ENCODE results near the gene GLDC.

DNA sequence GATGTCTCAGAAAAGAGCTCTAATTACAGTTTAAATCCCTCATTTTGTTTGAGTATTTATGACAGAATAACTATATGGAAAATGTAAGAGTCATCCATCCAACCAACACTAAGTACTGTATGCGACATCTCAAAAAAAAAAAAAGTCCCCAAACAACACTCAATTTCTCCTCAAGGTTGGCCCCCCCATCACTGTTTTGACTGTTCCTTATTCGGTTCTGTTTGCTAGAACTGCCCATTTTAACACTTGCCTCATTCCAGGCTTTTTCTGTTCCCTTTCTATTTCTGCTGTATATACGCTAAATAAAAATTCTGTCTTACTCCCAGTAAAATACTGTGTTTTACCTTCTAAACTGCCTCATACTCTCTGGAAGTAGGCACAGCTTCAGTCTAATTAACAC, 25.2 kb downstream of the GLDC start:
- TF ChIP-seq, protein P1, sequence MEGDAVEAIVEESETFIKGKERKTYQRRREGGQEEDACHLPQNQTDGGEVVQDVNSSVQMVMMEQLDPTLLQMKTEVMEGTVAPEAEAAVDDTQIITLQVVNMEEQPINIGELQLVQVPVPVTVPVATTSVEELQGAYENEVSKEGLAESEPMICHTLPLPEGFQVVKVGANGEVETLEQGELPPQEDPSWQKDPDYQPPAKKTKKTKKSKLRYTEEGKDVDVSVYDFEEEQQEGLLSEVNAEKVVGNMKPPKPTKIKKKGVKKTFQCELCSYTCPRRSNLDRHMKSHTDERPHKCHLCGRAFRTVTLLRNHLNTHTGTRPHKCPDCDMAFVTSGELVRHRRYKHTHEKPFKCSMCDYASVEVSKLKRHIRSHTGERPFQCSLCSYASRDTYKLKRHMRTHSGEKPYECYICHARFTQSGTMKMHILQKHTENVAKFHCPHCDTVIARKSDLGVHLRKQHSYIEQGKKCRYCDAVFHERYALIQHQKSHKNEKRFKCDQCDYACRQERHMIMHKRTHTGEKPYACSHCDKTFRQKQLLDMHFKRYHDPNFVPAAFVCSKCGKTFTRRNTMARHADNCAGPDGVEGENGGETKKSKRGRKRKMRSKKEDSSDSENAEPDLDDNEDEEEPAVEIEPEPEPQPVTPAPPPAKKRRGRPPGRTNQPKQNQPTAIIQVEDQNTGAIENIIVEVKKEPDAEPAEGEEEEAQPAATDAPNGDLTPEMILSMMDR (IDR thresholded peaks at IDR 0.05) = no peak
- no peak for TF ChIP-seq POLR2A (IDR thresholded peaks at IDR 0.05)

Data from tibial nerve (tissue), 3 donors.